ENCODE measurements around the gene CDC6.

GRCh38 chr17:40348562-40349476, 61.1 kb downstream of the CDC6 start:
- TF ChIP-seq CTCF (IDR thresholded peaks at IDR 0.05) (no peak), POLR2A (IDR thresholded peaks at IDR 0.05) (no peak)
